GM19239 (cell line): Measurements from ENCODE around the gene PDE4C.

ENCODE experiments used
- DNase-seq: peaks from one replicate; pipeline ENCODE4 v3.0.0; 2011; ENCODE audit warnings: low spot score; ENCODE audit not compliant: insufficient read length
- FAIRE-seq: peaks from 2 replicates; lab custom pipeline; 2011; peaks lifted over from hg19 to GRCh38; lab: Jason Lieb, UNC

PDE4C gene

GRCh38 chr19:18225702-18226468 lies at the start of gene PDE4C:
Gene PDE4C (minus strand): TSS chr19:18226438. CDS start chr19:18226415, 23 bp downstream.
- DNase-seq = no peak
- FAIRE-seq = no peak

DNA sequence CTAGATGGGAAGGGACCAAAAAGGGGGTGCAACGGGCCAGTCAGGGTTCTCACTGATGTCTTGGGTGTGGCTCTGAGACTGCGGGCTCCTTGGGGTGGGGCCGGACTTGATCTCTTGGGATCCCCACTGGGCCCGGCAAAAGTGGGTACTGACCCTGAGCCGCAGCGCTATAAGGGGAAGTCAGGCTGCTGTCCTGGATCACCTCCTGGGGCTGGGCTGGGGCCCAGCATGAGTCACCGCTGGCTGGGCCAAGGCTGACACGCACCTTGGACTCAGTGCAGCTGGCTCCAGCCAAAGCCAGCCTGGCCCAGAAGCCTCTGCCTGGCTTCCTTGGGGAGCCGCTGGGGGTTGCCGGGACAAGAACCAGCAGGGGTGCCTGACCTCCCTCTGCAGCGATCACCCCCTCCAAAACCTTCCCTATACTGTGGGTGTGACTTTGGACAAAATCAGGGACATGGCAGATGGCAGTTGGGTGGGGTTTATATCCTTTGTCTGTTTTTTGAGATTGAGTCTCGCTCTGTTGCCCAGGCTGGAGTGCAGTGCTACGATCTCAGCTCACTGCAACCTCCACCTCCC lies 48.6 kb upstream of the PDE4C start:
- DNase-seq (no peak), FAIRE-seq (no peak)

DNA sequence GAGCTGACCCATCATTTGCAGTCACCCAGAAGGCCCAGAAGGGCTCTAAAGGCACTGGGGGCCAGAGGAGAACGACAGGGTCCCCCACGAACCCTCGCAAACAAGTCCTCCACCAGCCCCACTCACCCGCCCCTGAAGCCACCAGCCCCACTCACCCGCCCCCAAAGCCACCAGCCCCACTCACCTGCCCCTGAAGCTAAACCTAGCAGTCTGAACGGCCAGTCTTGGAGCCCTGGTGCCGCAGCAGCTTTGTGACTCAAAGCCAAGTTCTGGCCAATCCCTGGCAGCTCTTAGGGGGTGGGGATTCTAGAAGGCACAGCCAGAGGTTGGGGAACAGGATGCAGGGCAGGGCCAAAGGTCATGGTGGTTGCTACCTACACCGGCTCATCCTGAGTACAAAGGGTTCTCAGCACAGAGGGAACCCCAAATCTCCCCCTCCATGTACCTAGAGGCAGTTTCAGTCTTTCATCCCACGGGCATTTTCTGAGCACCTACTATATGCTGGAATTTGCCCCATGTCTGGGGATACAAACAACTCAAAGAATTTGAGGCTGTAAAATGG lies 48.1 kb upstream of the PDE4C start, which contains the start of gene IQCN:
IQCN (minus strand) TSS at position 234 of the 562 bp plus-strand sequence. CDS start 4,974 bp downstream, outside the sequence.
- no peak for FAIRE-seq

DNA sequence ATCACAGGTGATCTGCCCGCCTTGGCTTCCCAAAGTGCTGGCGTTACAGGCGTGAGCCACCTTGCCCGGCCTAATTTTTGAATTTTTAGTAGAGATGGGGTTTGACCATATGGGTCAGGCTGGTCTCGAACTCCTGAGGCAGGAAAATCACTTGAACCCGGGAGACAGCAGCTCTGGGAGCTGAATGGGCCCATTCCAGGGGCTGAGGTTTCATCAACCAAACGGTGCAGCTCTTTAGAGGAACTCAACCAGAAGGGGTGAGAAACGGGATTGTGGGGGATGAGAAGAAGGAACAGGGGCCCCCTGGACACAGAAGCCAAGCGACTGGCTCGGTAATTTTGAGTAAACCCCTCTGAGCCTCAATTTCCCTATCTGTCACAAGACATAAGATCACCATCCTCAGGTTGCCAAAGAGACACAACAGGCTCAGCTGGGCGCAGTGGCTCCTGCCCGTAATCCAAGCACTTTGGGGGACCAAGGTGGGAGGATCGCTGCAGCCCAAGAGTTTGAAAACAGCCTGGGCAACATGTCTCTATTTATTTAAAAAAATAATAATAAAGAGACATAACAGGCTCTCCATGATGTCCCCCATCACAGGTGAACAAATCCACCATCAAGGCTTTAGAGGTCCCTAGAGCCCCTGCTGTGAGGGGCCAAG lies 47.5 kb upstream of the PDE4C start:
- FAIRE-seq = no peak
- no peak for DNase-seq

More for the DNA sequence above, 48.1 kb upstream of the PDE4C start, which contains the start of gene IQCN:
- DNase-seq = no peak

DNA sequence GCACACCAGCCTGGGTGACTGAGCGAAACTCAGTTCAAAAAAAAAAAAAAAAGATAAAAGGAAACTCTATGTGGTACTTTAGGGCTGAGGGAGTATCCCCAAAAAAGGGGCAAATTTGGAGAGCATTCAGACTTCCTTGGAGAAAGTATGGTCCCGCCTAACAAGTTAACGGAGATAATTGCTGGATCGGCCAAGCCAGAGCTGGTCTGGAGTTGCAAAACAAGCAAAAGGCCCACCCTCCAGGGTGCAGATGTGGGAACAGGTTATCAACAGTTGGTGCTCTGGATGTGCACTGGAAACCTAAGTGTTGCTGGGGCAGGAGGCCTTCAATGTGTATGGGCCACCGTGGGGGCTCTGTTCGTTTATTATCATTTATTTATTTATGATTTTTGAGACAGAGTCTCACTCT lies 45.2 kb upstream of the PDE4C start:
- DNase-seq = no peak
- FAIRE-seq = no peak

DNA sequence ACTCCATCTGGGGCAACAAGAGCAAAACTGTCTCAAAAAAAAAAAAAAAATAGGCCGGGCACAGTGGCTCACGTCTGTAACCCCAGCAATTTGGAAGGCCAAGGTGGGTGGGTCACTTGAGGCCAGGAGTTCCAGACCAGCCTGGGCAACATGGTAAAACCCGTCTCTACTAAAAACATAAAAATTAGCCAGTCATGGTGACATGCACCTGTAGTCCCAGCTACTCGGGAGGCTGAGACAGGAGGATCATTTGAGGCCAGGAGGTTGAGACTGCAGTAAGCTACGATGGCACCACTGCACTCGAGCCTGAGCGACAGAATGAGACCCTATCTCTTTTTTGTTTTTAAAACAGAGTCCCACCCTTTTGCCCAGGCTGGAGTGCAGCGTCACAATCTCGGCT lies 44.1 kb upstream of the PDE4C start:
- DNase-seq (no peak), FAIRE-seq (no peak)

DNA sequence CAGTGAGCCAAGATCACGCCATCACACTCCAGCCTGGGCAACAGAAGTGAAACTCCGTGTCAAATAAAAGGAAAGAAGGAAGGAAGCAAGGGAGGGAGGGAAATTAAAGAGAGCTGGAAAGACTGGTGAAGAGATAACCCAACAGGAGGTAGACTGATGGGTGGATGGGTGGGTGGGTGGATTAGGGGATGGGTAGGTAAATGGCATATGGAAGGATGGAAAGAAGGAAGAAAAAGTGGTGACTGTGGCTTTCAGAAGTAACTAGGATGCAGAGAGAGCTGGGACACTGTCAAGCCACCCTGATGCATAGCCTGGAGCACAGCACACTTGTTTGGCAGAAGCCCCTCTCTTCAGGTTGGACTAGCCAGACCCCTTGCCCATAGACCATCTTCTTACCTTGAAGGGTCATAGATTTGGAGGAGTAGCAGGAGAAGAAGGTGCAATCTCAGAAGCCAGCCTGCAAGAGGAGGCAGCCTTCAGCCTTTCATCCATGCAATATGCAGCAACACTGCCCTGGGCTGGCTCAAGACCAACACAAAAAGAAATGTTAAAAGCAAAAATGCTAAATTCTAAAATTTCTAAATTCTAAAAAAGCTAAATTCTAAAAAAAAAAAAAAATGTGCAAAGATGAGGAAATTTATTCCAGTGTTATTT lies 43.0 kb upstream of the PDE4C start:
- no peak for DNase-seq

GRCh38 chr19:18266771-18267686 lies 40.8 kb upstream of the PDE4C start:
- FAIRE-seq (no peak), DNase-seq (no peak)

More for the DNA sequence above, 43.0 kb upstream of the PDE4C start:
- FAIRE-seq = no peak

GRCh38 chr19:18265582-18265981 lies 39.3 kb upstream of the PDE4C start:
- DNase-seq = no peak
- no peak for FAIRE-seq

- DNase-seq (no peak), FAIRE-seq (no peak)
Observed at GRCh38 chr19:18264971-18265540, 38.8 kb upstream of the PDE4C start.

DNA sequence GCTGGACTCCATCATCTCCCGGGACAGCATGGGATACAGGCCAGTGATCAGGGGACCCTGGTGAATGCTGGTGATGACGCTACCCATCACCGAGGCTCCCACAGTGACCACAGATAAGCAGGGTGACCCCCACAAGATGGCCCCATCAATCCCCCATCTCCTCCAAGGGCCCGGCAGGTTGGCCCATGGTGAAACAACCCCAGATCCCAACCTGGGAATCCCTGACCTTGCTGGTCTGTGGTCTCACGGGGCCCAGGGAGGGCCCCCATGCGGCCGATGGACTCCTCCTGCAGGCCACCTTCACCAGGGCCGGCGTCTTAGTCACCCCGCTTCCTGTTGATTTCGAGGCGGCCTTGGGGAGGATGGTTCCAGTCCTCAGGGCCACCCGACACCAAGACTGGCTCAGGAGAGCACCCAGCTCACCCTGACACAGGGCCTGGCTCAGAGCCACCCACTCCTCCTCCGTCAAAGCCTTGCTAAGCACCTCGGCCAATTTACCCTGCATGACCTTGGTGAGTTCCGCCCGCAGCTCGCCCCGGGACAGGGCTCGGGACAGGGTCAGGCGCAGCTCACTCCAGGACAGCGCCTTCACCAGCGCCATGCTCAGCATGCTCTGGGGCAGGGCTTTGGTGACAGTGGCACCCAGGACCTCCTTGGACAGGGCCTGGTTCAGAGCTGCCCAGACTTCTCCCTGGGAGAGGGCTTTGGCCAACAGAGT lies 38.1 kb upstream of the PDE4C start:
- FAIRE-seq = no peak
- DNase-seq = no peak

DNA sequence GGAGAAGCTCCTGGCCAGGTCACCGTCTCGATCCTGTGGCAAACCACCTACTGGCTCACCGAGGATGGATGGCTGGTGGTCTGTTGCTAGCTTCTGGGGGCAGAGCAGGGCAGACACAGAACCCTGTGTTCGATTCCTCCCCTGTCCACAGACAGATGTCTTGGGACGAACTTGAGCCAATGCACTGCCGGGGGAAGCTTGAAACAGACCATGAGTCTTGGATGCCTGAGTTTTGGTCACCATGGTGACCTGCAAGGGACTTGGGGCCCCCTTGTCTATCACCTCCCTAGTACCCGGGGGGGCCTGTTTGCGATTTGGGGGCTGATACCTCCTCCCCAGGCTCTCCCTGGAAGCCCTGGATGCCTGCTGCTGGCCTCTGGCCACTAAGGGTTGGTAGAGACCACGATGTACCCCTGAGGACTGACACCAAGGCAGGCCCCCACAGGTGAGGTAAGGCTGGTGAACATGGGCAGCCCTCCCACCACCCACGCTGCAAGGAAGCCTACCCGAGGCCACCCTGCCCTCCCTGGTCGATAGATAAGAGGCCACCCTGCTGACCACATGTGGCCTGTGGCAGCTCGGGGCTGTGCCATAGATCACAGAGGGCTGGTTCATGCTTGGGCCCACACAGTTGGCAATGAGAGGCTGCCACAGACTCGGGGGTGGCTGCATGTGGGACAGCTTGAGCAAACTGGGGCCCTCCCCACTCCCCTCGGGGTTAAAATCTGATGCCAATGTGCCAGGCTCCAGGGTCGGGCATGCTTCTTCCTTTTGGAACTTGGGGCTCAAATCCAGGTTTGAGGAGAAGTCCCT lies 37.3 kb upstream of the PDE4C start:
- DNase-seq = no peak
- no peak for FAIRE-seq

GRCh38 chr19:18262917-18263316 lies 36.7 kb upstream of the PDE4C start:
- FAIRE-seq (no peak), DNase-seq (no peak)

- DNase-seq (no peak), FAIRE-seq (no peak)
Observed at GRCh38 chr19:18262144-18262543, 35.9 kb upstream of the PDE4C start.

DNA sequence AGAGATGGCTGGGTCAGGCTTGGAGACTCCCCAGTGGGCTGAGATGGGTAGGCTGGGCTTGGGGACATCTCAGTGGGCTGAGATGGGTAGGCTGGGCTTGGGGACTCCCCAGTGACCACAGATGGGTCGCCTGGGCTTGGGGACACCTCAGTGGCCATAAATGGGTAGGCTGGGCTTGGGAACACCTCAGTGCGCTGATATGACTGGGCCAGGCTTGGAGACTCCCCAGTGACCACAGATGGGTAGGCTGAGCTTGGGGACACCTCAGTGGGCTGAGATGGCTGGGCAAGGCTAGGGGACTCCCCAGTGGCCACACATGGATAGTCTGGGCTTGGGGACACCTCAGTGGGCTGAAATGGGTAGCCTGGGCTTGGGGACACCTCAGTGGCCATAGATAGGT lies 35.2 kb upstream of the PDE4C start:
- DNase-seq (no peak), FAIRE-seq (no peak)

DNA sequence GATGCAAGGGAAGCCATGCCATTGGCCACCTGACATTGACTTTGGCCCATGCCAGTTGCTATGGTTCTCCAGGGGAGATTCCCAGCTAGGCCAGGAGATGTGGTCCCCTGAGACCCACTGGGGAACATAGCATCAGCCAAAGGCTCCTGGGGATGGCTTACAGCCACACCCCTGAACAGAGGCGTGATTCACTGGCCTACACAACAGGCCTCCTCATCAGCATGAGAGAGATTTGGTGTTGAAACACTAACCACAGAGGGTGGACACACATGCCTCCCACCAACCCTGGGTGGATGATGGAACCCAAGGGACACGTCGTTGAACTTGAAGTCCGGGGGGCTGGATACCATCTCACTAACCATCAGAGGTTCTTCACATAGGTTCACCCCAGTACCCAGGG lies 33.7 kb upstream of the PDE4C start:
- FAIRE-seq = no peak
- no peak for DNase-seq
